B cell (primary cell): ENCODE data around the gene VPS51. TPM values are rescaled to one million over a fixed set of nuclear protein-coding genes. Genes with fewer than 3 reads are reported as not detected.

Source experiments
- ATAC-seq: fragments of 200-7000 bp; cut with Tn5 transposase; one replicate; pipeline ENCODE4 v1.10.0; 2021; ENCODE audit warnings: low read depth, mild to moderate bottlenecking, moderate number of reproducible peaks, moderate library complexity
- CTCF ChIA-PET: fragments of 350-600 bp; sonication (Branson Sonifier 250); formaldehyde crosslinking; loops from one replicate; lab custom pipeline; 2021; ENCODE audit warnings: antibody characterized with exemption, inconsistent platforms; lab: Charles Lee
- POLR2A ChIA-PET: fragments of 350-600 bp; sonication (Branson Sonifier 250); formaldehyde crosslinking; loops from one replicate; lab custom pipeline; 2021; ENCODE audit warnings: antibody characterized with exemption; lab: Charles Lee
- DNase-seq: peaks from one replicate; pipeline ENCODE4 v3.0.0; 2013
- H2AFZ ChIP-seq: 2 replicates; pipeline ENCODE4 v1.6.1; 2012; ENCODE audit warnings: mild to moderate bottlenecking, low read depth, low read length; ENCODE audit not compliant: insufficient read depth, poor library complexity, severe bottlenecking
- H3K27ac ChIP-seq, 2 donors: 1 replicate in 1 of 2; 2 replicates in 1 of 2; pipeline ENCODE4 v1.5.1; 2012 to 2013; ENCODE audit warnings: low read length in 2 of 2, mild to moderate bottlenecking in 2 of 2, moderate library complexity in 1 of 2
- H3K27me3 ChIP-seq, 4 experiments: fragments of 200-600 bp in 1 of 4; sonication (generic) in 1 of 4; replicated peaks in 1 of 4; 1 replicate in 2 of 4; 2 replicates in 2 of 4; pipeline versions ENCODE4 v1.6.1 to v1.7.0; 2013 to 2016; ENCODE audit warnings: low read length in 3 of 4, mild to moderate bottlenecking in 2 of 4, mixed read lengths in 1 of 4, moderate library complexity in 1 of 4; ENCODE audit not compliant: insufficient read depth in 4 of 4, control insufficient read depth in 3 of 4; ENCODE audit errors: control extremely low read depth in 1 of 4
- H3K36me3 ChIP-seq, 2 experiments: replicated peaks in 1 of 2; 1 replicate in 1 of 2; 2 replicates in 1 of 2; pipeline versions ENCODE4 v1.6.1 to v1.7.1; 2013; ENCODE audit warnings: low read length in 1 of 2; ENCODE audit not compliant: insufficient read depth in 2 of 2, control insufficient read depth in 1 of 2; ENCODE audit errors: control extremely low read depth in 1 of 2, extremely low read depth in 1 of 2
- H3K4me1 ChIP-seq, 2 donors: fragments of 200-600 bp in 1 of 2; sonication (generic) in 1 of 2; 1 replicate in 1 of 2; 2 replicates in 1 of 2; pipeline versions ENCODE4 v1.5.1 to v1.6.1; 2013 to 2017; ENCODE audit warnings: low read length in 2 of 2; ENCODE audit not compliant: control insufficient read depth in 2 of 2, insufficient read depth in 2 of 2
- H3K4me2 ChIP-seq: replicated peaks from 2 replicates; pipeline ENCODE3; 2012; ENCODE audit warnings: mild to moderate bottlenecking, low read depth, low read length; ENCODE audit not compliant: poor library complexity, severe bottlenecking
- H3K4me3 ChIP-seq, 5 experiments: fragments of 200-600 bp in 1 of 5; sonication (generic) in 1 of 5; 1 replicate in 3 of 5; 2 replicates in 2 of 5; pipeline versions ENCODE4 v1.5.1 to v1.7.0; 2011 to 2016; ENCODE audit warnings: low read length in 4 of 5, mild to moderate bottlenecking in 4 of 5, low read depth in 2 of 5, control low read depth in 1 of 5, moderate library complexity in 1 of 5; ENCODE audit not compliant: insufficient read depth in 1 of 5; ENCODE audit errors: control extremely low read depth in 1 of 5, extremely low read depth in 1 of 5
- H3K79me2 ChIP-seq: fragments of 200-600 bp; sonication (generic); one replicate; pipeline ENCODE4 v1.6.0; 2016; ENCODE audit warnings: low read length; ENCODE audit not compliant: control insufficient read depth, insufficient read depth
- H3K9ac ChIP-seq: fragments of 200-600 bp; sonication (generic); 2 replicates; pipeline ENCODE4 v1.6.1; 2017; ENCODE audit warnings: mild to moderate bottlenecking, low read length, moderate library complexity
- H3K9me3 ChIP-seq, 3 donors: one replicate each; pipeline versions ENCODE4 v1.6.1 to v1.7.1; 2013; ENCODE audit warnings: low read length in 2 of 3; ENCODE audit not compliant: control insufficient read depth in 2 of 3, insufficient read depth in 1 of 3; ENCODE audit errors: control extremely low read depth in 1 of 3
- H4K20me1 ChIP-seq: 2 replicates; pipeline ENCODE4 v1.6.0; 2012; ENCODE audit warnings: mild to moderate bottlenecking, low read length; ENCODE audit not compliant: insufficient read depth, control insufficient read depth, poor library complexity, severe bottlenecking
- H3K27ac Mint-ChIP-seq: one replicate; pipeline ENCODE4 v1.8.0; 2021; ENCODE audit warnings: mixed read lengths
- H3K27me3 Mint-ChIP-seq: one replicate; pipeline ENCODE4 v1.8.0; 2021; ENCODE audit warnings: mixed read lengths
- H3K4me1 Mint-ChIP-seq: one replicate; pipeline ENCODE4 v1.8.0; 2021; ENCODE audit warnings: mixed read lengths
- H3K4me3 Mint-ChIP-seq: one replicate; pipeline ENCODE4 v1.8.0; 2021; ENCODE audit warnings: mixed read lengths
- H3K9me3 Mint-ChIP-seq: one replicate; pipeline ENCODE4 v1.8.0; 2022; ENCODE audit warnings: mixed read lengths; ENCODE audit not compliant: insufficient read depth
- EZH2 ChIP-seq: IDR thresholded peaks from 2 replicates; pipeline ENCODE4 v1.6.1; 2012; ENCODE audit warnings: borderline replicate concordance, low read depth, mild to moderate bottlenecking, moderate library complexity, low read length; ENCODE audit not compliant: insufficient read depth, poor library complexity, severe bottlenecking
- WGBS: methylation state at CpG from one replicate; pipeline ENCODE4 v1.1.5; 2013; ENCODE audit warnings: missing lambda C conversion rate; ENCODE audit not compliant: insufficient coverage; 5-methylcytosine and 5-hydroxymethylcytosine counted together
- intact Hi-C: fragments of 100-400 bp; cut with micrococcal nuclease; formaldehyde crosslinking; loops from one replicate; pipeline ENCODE4 v1.10.0; 2022
- polyA plus RNA-seq: library from polyadenylated mRNA; depleted of rRNA; stranded (reverse); fragments of >200 nt; gene quantifications from 2 replicates; pipeline ENCODE4 v1.2.3, GENCODE V29; 2012
- total RNA-seq, 2 donors: library from RNA; stranded (reverse); fragments of 120-200 nt in 1 of 2; gene quantifications; 1 replicate in 1 of 2; 2 replicates in 1 of 2; pipeline versions ENCODE4 v1.2.3 to v1.2.4, GENCODE V29; 2013 to 2022
- TF ChIP-seq, protein P1 (sequence below): fragments of 200-600 bp; IDR thresholded peaks from one replicate; pipeline ENCODE4 v1.8.0; 2022; ENCODE audit warnings: antibody characterized with exemption, mild to moderate bottlenecking

The VPS51 gene
- total and polyA plus RNA-seq, 2 donors (not counting 1 experiment from before 2014, with no cell fraction given) = 206 to 223 TPM

DNA sequence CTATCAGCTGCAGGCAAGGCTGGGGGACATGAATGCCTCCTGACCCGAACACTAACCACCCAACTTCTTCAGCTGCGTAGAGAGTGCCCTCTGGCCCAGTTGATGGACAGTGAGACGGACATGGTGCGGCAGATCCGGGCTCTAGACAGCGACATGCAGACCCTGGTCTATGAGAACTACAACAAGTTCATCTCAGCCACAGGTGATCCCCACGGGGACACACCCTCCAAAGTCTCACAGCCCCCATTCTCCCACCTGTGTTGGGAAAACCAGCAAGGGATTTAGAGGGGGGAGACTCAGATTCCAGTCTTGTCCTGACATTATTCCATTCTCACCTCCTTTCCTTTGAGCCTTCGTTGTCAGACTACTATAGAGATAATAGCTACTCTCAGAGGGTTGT is 912 bp downstream of the VPS51 start:
- Mint-ChIP-seq H3K4me1 (peaks cover 24% of the 10 kb centered on the region), H3K27ac (peak overlapping the region; percentile 97), H3K4me3 (peak overlapping the region; percentile 96), H3K27me3 (no peaks in the 10 kb centered on the region), H3K9me3 (no peaks in the 10 kb centered on the region)
- intact Hi-C loops = loop anchor here (1.0 kb wide), 5 partner anchors 13 to 84 kb away; partner anchors contain the start of genes CDCA5, SNX15, ZFPL1 and ZNHIT2
- H3K9ac ChIP-seq = peak overlapping the region; percentile 90
- H4K20me1 ChIP-seq = peaks cover 18% of the 10 kb centered on the region
- no peaks in the 10 kb centered on the region for H3K27me3 ChIP-seq
- peak overlapping the region; percentile 92 for H3K4me2 ChIP-seq
- ChIA-PET CTCF (interaction anchor here (0.8 to 10.2 kb wide), 3 partner anchors 11 to 21 kb away, joined by 3 to 96 read pairs (median 20); partner anchors contain the start of genes TM7SF2 and ZNHIT2), POLR2A (interaction anchor here (0.6 to 4.0 kb wide), 9 partner anchors 14 to 325 kb away, joined by 3 to 26 read pairs (median 5); partner anchors contain the start of genes ARL2, CAPN1, FAU and MRPL49)
- ATAC-seq = no peak
- WGBS = 73% methylated on average over 5 of the region's 8 CpGs
- peaks cover 36% of the 10 kb centered on the region for H3K79me2 ChIP-seq
- peak overlapping the region; percentile 42 to 81 for H3K27ac ChIP-seq
- DNase-seq = no peak
- peaks cover 0 to 23% of the 10 kb centered on the region in 2 experiments for H3K36me3 ChIP-seq
- H2AFZ ChIP-seq = peak overlapping the region; percentile 88
- peaks cover 0 to 6% (median 0%) of the 10 kb centered on the region in 3 donors for H3K9me3 ChIP-seq
- TF ChIP-seq, protein P1, sequence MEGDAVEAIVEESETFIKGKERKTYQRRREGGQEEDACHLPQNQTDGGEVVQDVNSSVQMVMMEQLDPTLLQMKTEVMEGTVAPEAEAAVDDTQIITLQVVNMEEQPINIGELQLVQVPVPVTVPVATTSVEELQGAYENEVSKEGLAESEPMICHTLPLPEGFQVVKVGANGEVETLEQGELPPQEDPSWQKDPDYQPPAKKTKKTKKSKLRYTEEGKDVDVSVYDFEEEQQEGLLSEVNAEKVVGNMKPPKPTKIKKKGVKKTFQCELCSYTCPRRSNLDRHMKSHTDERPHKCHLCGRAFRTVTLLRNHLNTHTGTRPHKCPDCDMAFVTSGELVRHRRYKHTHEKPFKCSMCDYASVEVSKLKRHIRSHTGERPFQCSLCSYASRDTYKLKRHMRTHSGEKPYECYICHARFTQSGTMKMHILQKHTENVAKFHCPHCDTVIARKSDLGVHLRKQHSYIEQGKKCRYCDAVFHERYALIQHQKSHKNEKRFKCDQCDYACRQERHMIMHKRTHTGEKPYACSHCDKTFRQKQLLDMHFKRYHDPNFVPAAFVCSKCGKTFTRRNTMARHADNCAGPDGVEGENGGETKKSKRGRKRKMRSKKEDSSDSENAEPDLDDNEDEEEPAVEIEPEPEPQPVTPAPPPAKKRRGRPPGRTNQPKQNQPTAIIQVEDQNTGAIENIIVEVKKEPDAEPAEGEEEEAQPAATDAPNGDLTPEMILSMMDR = no peak
- no peak for TF ChIP-seq EZH2
- H3K4me3 ChIP-seq = peak overlapping the region; percentile 21 to 90 (median 73)
- H3K4me1 ChIP-seq = peaks cover 10 to 16% of the 10 kb centered on the region in 2 donors

DNA sequence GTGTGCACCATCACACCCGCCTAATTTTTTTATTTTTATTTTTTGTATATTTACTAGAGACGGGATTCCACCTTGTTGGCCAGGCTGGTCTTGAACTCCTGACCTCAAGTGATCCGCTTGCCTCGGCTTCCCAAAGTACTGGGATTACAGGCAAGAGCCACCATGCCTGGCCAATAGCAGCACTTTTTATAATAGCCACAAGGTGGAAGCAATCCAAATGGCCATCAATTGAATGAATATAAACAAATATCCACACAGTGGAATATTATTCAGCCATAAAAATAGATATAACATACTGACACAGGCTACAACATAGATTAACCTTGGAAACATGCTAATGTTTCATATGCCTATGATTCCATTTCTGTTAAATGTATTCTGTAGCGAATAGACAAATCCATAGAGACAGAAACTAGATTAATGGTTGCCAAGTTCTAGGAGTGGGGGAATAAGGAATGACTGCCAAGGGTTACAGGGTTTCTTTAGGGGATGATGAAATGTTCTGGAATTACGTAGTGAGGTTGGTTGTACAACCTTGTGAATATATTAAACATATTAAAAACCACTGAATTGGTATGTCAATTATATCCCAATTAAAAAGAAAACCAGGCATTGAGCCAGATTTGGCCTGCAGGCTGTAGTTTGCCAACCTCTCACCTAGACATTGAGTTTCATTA is 4.8 kb downstream of the VPS51 start:
- Mint-ChIP-seq H3K4me3 (no peak overlapping the region), H3K27me3 (no peaks in the 10 kb centered on the region), H3K4me1 (peaks cover 24% of the 10 kb centered on the region), H3K27ac (no peak overlapping the region), H3K9me3 (no peaks in the 10 kb centered on the region)
- Histone ChIP-seq H3K9me3 (peaks cover 0 to 3% (median 0%) of the 10 kb centered on the region in 3 donors), H3K9ac (no peak overlapping the region), H3K27me3 (no peaks in the 10 kb centered on the region), H3K4me2 (no peak overlapping the region), H3K79me2 (peaks cover 62% of the 10 kb centered on the region), H2AFZ (no peak overlapping the region), H3K4me3 (no peak overlapping the region), H4K20me1 (peaks cover 25% of the 10 kb centered on the region), H3K27ac (no peak overlapping the region), H3K36me3 (peaks cover 0 to 43% of the 10 kb centered on the region in 2 experiments), H3K4me1 (peaks cover 7 to 12% of the 10 kb centered on the region in 2 donors)
- intact Hi-C loops = no loop called here
- TF ChIP-seq, protein P1 = no peak
- TF ChIP-seq EZH2 = no peak
- POLR2A ChIA-PET = no interaction called here
- CTCF ChIA-PET = interaction anchor here (0.7 to 10.2 kb wide), 2 partner anchors 10 to 87 kb away, joined by 3 to 96 read pairs; partner anchors contain the start of genes ARL2 and TM7SF2
- ATAC-seq (no peak), DNase-seq (no peak)
- no CpG with 5 or more reads among the region's 6 CpGs for WGBS
